ENCODE data around the gene YPEL3.
"Not testable (repeated sequence)": the region's sequence is repeated elsewhere in the genome, so short reads cannot be mapped to it uniquely, and the experiment has no call there.

YPEL3 gene, protein sequence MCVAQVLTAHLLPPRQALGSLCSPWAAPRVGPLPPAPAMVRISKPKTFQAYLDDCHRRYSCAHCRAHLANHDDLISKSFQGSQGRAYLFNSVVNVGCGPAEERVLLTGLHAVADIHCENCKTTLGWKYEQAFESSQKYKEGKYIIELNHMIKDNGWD

DNA sequence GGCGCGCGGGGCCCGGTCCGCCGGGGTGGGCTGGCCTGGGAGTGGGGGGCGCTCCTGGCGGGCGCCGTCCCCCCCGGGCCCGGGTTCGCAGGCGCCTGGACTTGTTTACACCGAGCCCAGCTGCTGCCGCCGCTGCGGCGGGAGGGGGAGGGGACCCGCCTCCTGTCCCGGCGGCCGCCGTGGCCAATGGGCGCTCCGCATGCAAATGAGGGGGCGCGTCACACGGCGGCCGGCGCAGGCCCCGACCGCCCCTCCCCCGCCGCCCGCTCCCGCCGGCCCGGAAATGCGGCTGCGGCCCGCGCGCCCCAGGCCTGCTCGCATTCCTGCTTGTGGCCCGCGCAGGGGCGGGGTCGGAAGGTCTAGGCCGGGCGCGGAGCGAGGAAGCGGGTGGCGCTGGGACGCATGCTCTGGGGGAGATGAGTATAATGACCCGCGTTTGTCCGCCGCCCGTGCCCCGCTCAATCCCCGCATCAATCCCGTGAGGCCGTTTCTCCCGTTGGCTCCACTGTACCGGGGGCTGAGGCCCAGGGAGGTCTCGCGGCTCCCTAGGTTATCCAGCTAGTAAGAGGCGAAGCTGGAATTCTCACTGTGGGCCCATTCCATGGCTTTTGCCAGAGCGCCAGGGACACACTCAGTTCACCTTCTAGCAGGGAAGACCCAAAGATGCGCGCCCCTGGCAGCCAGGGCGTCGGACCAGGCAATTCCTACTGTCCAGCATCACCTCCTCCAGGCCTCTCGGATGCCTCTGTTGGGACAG lies at the start of gene YPEL3:
TSS of gene YPEL3 (minus strand) at position 109 of the 757 bp plus-strand sequence. CDS start 731 bp downstream, outside the sequence.
- DNase-seq (ENCODE audit: low spot score): peak; percentile 90

DNA sequence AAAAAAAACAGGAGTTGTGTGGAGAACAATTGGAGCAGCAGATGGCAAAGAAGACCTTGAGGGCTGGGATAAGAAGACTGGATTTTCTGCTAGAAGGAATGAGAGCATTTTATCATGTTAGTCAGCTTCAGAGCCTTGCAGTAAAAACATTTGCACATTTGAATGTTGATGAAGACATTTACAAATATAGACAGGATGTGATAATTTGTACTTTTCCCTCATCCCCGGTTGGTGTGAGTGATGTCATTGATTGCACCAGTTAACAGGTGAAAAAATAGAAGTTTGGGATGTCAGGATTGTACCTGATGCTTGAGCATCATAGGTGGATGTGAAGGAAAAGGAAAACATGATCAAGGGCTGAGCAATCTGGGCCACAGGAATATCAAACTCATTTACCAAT lies 49.6 kb upstream of the YPEL3 start:
- no peak for DNase-seq (ENCODE audit: low spot score)

DNA sequence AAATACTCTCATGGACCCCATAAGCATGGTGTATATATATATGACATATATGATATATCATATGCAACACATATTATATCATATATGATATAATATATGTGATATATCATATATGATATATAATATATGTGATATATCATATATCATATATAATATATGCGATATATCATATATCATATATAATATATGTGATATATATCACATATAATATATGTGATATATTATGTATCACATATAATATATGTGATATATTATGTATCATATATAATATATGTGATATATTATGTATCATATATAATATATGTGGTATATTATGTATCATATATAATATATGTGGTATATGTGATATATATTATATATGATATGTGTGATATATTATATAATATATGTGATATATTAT lies 48.9 kb upstream of the YPEL3 start:
- DNase-seq (ENCODE audit: low spot score): no peak

DNA sequence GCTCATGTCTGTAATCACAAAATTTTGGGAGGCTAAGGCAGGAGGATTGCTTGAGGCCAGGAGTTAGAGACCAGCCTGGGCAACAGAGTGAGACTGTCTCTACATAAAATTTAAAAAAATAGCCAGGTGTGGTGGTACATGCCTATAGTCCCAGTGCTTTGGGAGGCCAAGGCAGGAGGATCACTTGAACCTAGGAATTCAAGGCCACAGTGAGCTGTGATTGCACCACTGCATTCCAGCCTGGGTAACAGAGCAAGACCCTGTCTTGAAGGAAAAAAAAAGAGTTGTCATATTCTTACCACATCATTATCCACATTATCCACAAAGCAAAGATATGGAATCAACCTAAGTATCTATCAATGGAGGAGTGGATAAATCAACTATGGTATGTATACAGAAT lies 48.0 kb upstream of the YPEL3 start:
- no peak for DNase-seq (ENCODE audit: low spot score)

DNA sequence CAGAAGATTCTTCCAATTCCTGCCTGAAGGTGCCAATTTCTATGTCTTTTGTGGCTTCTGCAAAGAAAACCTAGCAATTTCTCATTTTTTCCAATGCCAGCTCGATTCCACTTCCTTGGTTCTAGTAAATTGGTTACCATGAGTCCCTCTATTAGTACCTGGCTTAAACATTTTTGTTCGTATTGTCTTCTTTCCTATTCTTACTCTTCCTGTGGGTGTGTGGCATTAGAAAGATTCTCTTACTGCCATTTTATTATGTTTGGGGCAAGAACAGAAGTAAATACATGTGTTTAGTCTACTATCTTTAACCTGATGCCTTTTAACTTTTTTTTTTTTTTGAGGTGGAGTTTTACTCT lies 47.3 kb upstream of the YPEL3 start:
- DNase-seq (ENCODE audit: low spot score): no peak

DNA sequence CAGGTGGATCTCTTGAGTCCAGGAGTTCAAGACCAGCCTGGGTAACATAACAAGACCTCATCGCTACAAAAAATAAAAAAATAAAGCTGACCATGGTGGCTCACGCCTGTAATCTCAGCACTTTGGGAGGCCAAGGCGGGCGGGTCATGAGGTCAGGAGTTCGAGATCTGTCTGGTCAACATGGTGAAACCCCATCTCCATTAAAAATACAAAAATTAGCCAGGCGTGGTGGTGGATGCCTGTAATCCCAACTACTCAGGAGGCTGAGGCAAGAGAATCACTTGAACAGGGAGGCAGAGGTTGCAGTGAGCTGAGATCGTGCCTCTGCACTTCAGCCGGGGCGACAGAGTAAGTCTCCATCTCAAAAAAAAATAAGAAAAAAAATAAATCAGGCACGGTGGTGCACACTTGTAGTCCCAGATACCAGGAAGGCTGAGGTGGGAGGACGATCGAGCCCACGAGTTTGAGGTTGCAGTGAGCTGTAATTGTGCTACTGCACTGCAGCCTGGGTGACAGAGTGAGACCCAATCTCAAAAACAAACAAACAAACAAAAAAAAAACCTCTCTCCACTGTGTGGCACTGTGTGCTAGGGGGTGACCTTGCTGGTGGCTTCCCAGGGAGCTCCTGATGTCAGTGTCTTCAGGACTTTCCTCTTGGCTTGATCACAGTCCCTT lies 46.8 kb upstream of the YPEL3 start:
- DNase-seq (ENCODE audit: low spot score): no peak

DNA sequence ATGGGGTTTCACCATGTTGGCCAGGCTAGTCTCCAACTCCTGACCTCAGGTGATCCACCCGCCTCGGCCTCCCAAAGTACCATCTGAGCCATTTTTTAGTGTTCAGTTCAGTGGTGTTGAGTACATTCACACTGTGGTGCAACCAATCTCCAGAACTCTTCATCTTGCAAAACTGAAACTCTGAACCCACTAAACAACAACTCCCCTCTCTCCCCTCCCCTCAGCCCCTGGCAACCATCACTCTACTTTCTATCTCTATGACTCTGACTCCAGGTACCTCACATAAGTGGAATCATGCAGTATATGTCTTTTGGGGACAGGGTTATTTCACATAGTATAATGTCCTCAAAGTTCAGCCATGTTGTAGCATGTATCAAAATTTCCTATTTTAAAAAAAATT lies 45.7 kb upstream of the YPEL3 start:
- DNase-seq (ENCODE audit: low spot score): no peak

DNA sequence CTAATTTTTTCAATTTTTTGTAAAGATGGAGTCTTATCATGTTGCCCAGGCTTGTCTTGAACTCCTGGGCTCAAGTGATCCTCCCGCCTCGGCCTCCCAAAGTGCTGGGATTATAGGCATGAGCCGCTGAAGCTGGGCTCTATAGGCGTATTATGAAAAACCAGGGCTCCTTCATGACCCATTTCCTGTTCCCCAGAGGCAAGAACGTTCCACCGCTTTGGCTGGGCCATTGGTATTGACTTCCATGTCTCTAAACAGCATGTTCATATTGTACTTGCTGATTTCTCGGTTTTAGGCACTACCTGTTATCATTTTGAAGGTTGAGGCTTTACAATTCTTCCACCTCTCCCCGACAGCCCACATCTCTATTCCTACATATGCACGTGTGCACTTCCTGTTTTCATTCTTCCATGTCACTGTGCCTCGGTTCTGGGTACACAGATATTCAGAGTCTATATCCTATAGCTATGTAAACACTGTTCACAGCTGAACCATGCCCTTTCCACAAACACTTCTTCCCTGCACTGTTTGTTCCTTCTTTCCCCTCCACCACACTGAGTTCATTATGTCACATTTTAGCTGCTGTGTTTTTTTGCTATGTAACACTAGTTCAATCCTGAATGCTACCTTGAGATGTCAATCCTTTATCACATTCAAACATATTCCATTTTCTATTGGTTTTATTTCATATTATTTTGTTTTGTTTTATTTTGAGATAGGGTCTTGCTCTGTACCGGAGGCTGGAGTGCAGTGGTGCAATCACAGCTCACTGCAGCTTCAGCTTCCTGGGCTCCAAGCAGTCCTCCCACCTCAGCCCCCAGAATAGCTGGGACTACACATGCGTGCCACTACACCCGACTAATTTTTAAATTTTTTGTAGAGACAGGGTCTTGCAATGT lies 43.8 kb upstream of the YPEL3 start:
- DNase-seq (ENCODE audit: low spot score): no peak

DNA sequence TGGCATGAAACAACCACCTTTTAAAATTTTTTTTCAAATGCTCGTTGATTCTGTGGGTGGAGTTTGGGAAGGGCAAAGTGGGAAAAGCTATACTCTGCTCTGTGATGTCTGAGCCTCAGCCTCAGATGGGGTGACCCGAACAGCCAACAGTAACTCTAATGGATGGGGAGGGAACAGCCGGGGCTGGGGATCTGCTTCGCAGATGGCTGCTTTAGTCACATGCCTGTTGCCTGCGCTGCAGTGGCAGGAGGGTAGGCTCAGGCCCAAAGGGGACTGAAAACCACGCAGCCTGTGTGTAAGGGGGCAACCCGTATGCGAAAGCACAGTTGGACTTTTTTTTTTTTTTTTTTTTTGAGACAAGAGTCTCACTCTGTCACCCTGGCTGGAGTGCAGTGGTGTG lies 41.9 kb upstream of the YPEL3 start:
- DNase-seq (ENCODE audit: low spot score): no peak

DNA sequence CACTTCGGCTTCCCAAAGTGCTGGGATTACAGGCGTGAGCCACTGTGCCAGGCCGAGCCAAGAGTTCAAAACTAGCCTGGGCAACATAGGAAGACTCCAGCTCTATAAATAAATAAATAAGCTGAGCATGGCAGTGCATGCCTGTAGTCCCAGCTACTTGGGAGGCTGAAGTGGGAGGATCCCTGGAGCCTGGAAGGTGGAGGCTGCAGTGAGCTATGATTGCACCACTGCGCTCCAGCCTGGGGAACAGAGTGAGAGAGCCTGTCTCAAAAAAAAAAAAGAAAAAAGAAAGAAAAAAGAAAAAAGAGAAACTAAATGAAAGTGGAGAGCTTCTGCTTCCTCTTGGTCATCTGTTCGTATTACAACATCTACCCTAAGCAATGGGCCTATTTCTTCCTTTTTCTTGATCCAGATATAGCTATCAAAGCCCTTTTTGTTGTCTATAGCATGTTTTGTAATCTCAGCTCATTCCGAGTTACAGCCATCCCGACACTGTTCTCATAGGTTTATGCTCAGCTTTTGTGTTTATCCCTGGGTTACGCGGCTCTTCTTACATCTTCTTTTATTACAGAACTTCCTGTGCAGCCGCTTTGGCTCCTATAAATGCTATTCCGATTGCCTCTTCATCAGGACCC lies 41.1 kb upstream of the YPEL3 start:
- DNase-seq (ENCODE audit: low spot score): no peak

DNA sequence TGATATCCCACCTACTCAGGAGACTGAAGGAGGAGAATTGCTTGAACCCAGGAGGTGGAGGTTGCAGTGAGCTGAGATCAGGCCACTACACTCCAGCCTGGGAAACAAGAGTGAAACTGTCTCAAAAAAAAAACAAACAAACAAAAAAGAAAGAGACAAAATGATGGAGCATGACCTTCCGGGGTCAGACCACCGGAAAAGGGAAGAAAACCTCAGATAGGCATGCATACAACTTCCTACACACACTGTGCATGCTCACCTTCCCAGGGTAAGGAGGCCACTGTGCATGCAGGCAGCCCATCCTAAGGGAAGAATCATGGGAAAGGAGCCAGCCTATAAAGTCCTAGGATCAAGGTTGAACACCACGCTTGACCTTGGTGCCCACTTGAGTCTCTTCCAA lies 36.6 kb upstream of the YPEL3 start:
- no peak for DNase-seq (ENCODE audit: low spot score)

DNA sequence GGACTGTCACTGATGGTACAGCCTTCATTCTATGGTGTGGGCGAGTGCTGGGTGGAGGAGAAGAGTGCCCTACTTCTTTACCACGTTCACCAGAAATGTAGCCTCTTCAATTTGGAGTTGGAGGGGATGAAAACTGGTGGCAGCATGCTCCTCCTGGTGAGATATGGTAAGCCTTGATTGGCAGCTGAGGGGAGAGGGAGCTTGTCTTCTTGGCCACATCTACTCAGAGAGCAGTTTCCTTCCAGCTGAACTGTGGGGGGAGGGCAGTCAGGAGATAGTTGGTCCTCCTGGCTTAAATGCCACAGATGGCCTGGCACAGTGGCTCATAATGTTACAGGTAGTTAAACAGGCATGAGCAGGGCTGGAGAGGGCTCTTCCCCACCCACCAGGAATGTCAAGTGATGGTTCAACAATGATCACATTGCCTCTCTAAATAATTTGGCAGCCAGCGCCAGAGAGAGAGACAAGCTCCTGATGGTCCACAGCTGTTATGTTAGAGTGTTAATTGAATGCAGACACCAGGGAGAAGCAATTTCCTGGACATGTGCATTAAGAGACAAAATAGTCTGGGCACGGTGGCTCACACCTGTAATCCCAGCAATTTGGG lies 36.0 kb upstream of the YPEL3 start:
- no peak for DNase-seq (ENCODE audit: low spot score)

DNA sequence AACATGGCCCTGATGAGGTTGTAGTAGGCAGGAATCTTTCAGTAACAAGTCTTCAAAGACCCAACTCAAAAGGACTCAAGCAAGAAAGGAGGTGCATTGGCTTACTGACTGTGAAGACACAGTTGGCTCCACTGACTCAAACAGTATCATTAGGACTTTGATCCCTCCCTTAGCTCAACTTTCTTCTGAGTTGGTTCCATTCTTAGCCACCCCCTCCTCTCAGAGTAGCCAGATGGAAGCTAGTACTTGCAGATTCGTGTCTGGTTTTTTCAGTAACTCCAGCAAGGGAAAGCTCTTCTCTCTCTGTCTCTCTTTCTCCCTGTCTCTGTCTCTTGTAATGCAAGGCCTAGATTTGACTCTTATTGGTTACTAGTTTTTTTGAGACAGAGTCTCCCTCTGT lies 32.0 kb upstream of the YPEL3 start:
- DNase-seq (ENCODE audit: low spot score): no peak

DNA sequence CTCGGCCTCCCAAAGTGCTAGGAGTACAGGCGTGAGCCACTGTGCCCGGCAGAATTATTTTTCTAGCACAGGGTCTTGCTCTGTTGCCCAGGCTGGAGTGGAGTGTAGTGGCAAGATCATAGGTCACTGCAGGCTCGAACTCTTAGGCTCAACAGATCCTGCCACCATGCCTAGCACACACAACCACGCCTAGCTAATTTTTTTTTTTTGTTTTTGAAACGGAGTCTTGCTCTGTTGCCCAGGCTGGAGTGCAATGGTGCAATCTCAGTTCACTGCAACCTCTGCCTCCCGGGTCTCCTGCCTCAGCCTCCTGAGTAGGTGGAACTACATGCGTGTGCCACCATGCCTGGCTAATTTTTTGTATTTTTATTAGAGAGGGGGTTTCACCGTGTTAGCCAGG lies 29.7 kb upstream of the YPEL3 start:
- not testable (repeated sequence) for DNase-seq (ENCODE audit: low spot score)

DNA sequence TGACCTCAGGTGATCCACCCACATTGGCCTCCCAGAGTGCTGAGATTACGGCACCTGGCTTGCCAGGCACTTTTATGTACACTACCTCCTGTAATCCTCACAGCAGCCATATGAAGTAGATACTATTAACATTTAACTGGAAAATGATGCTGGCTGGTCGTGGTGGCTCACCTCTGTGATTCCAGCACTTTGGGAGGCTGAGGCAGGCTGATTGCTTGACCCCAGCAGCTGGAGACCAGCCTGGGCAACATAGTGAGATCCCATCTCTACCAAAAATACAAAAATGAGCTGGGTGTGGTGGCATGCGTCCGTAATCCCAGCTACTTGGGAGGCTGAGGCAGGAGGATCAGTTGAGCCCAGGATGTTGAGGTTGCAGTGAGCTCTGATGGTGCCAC lies 29.0 kb upstream of the YPEL3 start:
- DNase-seq (ENCODE audit: low spot score): no peak

DNA sequence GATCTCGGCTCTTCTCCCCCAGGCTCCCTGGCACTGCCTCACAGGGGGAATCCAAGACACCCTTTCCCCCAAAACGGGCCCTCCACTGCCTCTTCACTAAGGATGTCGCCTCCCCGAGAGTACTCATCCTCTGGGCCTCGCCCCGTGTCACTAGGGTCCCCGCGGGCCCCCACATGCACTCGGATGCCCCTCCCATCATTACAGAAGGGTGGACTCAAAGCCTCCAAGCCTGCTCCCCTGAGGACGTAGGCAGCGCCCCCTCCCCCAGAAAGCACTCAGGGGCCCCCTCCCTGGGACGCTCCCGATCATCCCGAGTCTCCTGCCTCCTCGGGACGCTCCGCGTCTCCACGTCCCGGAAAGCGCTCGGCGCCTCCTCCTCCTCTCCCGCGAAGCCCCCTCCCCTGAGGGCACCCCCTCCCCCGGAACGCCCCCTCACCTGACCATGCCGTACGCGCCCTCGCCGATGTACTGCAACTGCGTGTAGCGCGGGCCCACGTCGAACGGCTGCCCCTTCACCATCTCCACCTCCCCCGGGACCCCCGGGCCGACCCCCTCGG lies 26.7 kb upstream of the YPEL3 start:
- DNase-seq (ENCODE audit: low spot score): no peak

DNA sequence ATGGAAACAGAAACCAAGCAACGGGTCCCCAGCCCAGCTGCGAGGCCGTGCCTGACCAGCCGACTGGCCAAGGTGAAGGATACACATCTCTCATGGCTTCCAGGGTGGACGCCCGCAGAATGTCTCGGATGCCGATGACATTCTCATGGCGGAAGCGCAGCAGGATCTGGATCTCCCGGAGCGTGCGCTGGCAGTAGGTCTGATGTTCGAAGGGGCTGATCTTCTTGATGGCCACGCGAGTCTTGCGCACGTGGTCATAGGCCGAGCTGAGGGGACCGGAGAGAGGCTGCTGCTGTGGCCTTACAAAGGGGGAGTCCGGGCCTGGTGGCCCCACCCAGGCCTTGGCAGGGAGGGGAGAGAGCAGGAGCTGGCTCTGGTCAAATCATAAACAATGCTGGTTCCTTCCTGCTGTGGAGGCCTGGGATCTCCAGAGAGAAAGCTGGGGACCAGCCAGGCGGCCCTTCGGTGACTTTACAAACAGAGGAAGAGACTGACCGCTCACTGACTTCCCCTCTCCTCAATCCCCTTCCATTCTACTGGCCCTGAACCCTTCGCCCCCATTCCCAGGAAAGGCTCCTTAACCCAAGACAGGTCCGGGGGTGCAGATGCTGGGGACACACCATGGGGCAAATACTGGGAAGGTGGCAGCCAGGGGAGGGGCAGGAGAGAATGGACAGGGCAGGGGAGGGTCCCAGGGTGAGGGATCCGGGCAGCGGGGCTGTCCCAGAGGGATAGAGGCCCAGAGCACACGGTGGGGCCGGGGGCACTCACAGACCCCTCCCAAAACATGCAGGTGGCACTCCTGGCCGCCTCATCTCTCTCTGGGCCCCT lies 25.9 kb upstream of the YPEL3 start:
- no peak for DNase-seq (ENCODE audit: low spot score)

DNA sequence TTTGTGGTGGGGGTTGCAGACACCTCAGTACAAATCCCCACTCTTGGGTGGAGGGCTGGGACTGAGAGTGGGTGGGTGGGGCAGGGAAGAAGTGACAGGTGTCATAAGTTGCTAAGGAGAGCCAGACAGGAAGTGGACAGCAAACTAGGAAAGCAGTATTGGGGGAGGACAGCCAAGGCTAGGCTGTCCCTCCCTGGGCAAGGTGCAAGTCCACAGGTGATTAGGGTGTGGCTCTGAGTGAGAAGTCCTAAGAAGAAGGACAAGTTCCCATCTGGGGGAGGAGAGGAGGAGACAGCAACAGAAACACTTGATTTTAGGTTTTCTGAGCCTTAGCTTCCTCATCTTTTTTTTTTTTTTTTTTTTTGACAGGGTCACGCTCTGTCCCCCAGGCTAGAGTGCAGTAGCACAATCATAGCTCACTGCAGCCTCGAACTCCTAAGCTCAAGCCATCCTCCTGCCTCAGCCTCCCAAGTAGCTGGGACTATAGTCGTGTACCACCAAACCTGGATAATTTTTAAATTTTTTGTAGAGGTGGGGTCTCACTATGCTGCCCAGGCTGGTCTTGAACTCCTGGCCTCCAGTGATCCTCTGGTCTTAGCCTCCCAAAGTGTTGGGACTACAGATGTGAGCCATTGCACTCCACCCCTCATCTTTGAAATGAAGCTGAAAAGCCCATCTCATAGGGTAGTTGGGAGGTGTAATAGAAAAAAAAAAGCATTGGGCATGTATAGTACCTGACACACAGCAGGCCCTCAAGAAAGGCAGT lies 24.5 kb upstream of the YPEL3 start:
- DNase-seq (ENCODE audit: low spot score): no peak

DNA sequence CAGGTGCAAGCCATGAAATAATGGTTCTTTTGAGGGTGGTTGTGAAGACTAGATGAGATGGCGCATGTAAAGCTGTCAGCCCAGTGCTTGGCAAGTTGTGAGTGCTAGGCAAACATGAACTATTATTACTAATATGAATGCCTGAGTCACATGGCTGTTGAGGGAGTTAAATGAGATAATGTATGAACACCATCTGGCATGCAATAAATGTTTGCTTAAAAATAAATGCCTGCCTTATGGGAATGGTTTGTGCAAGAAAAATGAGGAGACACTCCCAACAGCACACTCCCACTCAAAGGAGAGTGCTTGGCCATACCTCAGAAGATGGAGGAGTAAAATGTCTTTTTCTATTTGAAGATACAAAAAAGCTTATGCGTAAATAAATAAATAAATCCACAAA lies 23.4 kb upstream of the YPEL3 start:
- DNase-seq (ENCODE audit: low spot score): no peak

DNA sequence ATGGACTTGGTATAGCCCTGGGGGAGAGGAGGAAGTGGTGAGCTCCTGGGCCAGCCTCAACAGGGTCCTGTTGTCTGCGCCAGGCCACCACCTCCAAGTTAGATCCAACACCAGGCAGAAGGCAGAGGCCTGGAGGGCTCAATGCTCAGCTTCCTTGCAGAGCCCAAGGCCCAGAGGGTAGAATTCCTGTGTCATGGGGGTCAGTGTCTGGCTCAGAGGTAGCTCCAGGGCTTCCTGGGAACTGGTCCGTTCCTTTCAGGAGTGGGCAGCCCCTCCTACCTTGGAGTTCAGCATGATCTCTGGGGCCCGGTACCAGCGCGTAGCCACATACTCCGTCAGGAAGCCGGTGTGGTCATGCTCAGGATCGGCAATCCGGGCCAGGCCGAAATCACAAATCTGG lies 21.8 kb upstream of the YPEL3 start:
- no peak for DNase-seq (ENCODE audit: low spot score)

Measured in RKO (cell line).